HG03196 (cell line): ENCODE data around the gene CCDC177.
"Not testable (repeated sequence)": the region's sequence is repeated elsewhere in the genome, so short reads cannot be mapped to it uniquely, and the experiment has no call there.

Experiments used
- ATAC-seq: cut with Tn5 transposase; IDR thresholded peaks from one replicate; pipeline ENCODE4 v1.9.1; 2021; ENCODE audit not compliant: unreplicated experiment

CCDC177 gene

DNA sequence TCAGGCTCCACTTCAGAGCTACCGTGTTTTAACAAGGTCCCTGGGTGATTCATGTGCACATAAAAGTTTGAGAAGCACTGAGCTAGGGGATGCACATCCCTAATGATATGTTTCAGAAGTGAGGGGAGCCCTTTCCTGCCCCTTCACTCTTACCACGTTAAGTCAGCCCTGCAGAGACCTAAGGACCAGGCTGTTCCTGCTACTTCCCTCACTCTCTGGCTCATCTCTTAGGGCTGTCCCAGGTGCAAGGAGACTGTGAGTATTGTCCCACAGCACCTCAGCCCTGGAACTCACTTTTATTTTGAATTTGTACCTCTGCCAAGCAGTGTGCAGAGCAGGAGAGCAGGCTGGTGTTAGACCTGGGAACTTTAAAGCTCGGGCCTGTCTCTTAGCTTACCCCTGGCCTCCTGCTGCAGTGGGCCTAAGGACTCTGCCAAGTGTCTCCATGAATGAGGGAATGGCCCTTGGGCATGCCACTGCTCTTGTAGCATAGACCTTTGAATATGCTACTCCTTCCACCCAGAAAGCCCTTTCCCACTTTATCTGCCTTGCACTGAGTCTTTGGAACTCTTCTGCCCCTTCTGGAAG lies 25.7 kb upstream of the CCDC177 start:
- no peak for ATAC-seq

- ATAC-seq = not testable (repeated sequence)
These were observed 24.8 kb upstream of the CCDC177 start for GRCh38 chr14:69599431-69599830.

DNA sequence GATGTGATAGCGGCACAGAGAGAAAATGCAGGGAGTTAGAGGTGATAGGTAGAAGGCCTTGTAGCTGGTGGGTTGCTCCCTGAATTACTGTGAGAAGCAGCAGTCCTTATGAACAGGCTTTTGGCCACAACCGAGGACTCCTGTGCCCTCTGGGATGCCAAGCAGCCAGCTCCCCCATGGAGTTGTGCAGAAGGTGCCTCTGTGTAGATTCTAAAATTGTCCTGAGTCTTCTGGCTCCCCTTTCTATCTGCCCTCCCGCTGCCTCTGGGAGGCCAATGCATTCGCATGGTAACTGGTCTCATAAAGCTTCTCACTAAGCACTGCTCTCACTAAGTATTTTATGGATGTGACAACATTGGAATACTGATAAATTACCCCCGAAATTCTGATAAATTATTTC lies 20.7 kb upstream of the CCDC177 start:
- ATAC-seq = no peak

- no peak for ATAC-seq
These were observed 20.2 kb upstream of the CCDC177 start for GRCh38 chr14:69594846-69595245.

DNA sequence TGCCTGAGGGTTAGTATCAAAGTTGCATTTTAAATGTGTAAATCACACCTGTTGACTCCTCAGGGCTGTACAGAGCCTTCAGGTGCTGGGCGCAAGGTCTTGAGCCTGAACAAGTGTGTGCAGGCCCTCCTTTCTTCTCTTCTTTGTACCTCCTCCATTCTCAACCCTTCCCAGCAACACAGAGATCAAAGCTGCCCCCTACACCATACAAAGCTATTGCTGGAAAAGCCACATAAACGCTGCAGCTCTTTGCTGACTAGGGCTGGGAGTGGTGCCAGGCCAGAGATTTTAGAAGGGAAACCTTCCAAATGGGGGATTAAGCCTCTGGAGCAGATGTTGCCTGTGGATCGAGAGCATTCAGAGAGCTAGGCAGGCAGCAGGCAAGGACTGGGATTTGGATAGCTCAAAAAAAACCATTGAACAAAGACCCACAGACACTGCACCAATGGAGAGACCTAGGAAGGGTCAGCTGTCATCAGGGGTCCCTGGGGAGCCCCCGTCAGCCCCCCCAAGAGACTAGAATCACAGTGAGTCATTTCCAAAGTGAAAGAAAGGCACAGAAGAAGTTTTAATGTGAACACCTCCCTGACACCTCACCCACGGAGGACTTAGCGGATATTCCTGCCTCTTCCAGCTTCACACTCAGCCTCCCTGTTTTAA lies 18.5 kb upstream of the CCDC177 start:
- ATAC-seq = no peak

DNA sequence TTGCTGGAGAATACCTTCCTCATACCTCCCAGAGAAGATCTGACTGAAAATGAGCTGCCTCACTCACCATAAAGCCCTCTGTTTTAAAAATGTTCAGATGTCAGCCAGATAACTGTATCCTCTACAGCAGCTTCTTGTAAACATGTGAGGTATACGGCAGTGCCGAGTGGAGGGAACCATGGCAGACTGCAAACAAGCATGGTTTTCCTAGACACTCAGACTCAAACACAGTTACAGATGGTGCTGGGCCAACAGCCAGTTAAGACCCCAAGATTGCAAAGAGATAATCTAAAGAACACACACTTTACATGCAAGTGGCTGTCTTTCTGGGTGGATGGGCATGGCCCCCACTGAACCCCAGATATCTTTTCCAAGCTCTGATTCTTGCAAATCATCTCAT lies 16.6 kb upstream of the CCDC177 start:
- no peak for ATAC-seq

- no peak for ATAC-seq
These were observed 12.7 kb upstream of the CCDC177 start for GRCh38 chr14:69587389-69587788.

DNA sequence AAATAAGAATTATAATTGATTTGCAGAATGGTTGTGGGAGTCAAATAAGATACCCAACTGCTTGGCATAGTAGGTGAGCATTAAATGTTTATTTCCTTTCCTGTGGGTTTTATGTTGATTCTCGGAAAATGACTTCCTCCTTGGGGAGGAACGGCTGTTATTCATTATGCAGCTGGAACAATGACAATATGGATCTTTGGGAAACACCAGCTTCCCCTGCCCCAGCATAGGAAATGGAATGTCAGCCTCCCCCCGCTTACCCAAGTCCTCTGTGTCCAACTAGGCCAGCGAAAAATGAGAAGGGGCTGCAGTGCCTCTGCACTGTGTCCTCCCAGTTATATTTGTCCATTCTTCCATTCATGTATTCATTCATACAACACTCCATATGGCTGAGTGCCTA lies 11.7 kb upstream of the CCDC177 start:
- no peak for ATAC-seq

DNA sequence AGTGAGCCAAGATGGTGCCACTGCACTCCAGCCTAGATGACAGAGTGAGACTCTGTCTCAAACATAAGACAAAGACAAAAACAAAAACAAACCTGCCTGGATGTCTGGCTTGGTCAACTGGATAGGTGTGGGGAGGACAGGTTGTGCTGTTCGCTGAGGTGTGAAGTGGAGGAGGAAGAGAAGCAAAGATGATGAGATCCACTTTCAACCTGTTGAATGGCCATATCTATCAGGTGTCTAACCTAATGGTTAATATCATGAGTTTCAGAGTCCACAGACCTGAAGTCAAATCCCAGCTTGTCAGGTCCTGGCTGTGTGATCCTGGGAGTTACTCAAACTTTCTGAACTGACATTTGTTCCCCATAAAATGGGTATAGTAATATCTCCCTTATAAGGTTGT lies 9.7 kb upstream of the CCDC177 start:
- ATAC-seq = no peak

DNA sequence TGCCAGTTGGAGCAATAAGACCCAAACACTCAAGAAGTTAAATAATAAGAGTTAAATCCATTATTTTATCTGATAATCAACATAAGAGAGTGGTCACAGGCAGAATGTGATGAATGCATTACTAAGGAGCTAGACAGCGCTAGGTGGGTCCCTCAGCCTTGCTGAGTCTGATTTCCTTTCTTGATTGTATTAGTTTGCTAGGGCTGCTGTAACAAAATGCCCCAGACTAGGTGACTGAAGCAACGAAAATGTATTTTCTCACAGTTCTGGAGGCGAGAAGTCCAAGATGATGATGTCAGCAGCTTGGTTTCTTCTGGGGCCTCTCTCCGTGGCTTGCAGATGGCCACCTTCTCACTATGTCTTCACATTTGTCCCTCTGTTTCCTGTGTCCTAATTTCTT lies 8.2 kb upstream of the CCDC177 start:
- no peak for ATAC-seq

GRCh38 chr14:69582212-69582611 lies 7.5 kb upstream of the CCDC177 start:
- ATAC-seq = no peak

GRCh38 chr14:69581316-69581935 lies 6.8 kb upstream of the CCDC177 start:
- ATAC-seq = no peak

DNA sequence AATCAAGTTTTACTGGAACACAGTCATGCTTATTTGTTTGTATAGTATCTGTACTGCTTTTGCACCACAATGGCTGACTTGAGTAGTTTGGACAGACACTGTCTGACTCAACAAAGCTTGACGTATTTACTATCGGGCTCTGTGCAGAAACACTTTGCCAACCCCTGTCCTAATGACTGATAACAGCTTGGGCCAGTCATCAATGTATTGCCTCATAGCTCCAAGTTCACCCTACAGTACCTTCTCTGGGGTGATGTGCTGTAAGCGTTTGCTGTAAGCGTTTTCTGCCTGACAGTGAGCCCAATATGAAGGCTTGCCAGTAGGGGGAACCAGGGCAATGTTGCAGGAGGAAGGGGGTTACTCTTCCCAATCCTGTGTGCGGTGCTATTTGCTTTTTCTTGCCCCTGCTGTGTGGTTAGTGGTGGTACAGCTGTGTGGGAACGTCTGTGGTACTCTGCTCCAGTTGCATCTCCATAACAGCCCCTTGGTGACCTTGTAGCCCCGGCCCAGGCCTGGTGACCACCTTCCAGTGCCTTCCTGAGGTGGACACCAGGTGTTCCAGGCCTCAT lies 5.4 kb upstream of the CCDC177 start:
- ATAC-seq = no peak

GRCh38 chr14:69579476-69579875 lies 4.8 kb upstream of the CCDC177 start:
- no peak for ATAC-seq

DNA sequence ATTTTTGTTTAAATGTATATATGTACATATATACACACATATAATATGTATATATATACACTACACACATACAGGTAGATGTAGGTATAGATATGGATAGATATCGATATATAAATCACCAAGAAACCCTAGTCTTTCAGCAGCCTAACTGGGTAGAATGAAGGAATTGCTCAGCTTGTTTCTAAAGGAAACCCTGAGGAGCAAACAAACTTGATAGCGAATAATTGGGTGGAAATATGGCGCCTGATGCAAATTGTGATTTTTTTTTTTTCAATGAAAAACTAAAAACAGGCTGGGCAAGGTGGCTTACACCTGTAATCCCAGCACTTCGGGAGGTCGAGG lies 254 bp upstream of the CCDC177 start:
- no peak for ATAC-seq

DNA sequence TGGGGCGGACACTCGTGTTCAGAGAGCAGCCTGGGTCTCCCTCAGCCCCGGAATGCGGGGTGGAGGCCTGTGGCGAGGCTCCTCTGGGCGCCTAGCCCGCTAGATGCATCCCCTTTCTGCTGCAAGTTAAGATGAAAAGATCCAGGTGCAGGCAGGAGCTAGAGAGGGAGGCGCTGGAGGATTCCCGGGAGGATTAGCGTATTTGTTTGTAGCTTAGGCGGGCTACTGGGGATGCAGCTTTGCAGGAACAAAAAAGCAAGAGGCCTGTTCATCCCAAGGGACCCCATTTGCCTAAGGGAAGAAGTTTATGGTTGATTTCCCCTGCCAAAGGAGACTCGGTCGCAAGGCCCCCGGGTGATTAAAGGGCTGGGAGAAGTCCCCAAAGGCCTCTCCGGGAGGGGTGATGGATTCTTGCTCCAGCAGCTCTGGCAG lies 824 bp downstream of the CCDC177 start:
- no peak for ATAC-seq

DNA sequence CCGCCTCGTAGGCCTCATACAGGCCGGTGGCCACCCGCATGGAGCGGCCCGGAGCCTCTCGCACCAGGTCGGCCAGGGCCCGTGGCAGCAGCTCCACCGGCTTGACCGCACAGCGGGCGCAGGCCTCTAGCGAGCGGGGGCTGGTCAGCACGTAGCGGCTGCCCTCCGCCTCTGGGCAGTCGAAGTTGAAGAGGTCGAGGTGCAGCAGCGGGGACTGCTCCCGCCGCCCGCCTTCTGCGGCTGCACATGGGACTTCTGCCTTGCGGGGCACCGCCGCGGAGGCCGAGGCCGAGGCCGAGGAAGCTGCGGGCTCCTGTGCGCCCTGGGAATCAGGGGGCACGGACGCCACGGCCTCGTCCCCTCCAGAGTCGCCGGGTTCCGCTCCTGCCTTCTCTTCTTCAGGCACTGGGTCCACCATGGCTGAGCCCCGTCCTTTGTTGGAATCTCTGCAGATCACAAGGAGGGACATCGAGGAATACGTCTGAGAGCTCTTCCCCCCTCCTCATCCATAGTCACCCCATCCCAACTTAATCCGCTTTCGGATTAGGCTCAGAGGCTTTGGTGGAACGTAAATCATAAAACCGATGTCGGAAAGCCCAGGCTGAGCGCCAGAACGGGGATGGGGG lies 1.4 kb downstream of the CCDC177 start:
- no peak for ATAC-seq

- ATAC-seq = no peak
These were observed 1.9 kb downstream of the CCDC177 start for GRCh38 chr14:69572841-69573135.

GRCh38 chr14:69572030-69572840 lies 2.4 kb downstream of the CCDC177 start:
- ATAC-seq = no peak

- ATAC-seq = no peak
These were observed 3.1 kb downstream of the CCDC177 start for GRCh38 chr14:69571449-69572029.

- no peak for ATAC-seq
These were observed 3.8 kb downstream of the CCDC177 start for GRCh38 chr14:69570836-69571330.
